PC-3 (cell line): ENCODE measurements around the gene HYDIN. TPM values are rescaled to one million over a fixed set of nuclear protein-coding genes. Genes with fewer than 3 reads are reported as not detected.
"Not testable (repeated sequence)": the region's sequence is repeated elsewhere in the genome, so short reads cannot be mapped to it uniquely, and the experiment has no call there.

Experiments used
- ATAC-seq: fragments of 200-7000 bp; cut with Tn5 transposase; 2 replicates; pipeline ENCODE4 v1.9.1; 2020; ENCODE audit warnings: mild to moderate bottlenecking, moderate library complexity
- BruUV-seq: library from RNA; stranded (reverse); fragments of 400-500 nt; replicated peaks from 2 replicates; lab custom pipeline; 2021; lab: Mats Ljungman, UMichigan
- CTCF ChIA-PET: fragments of 300-600 bp; sonication (Branson Sonifier 250); formaldehyde crosslinking; loops from one replicate; lab custom pipeline; 2022; ENCODE audit warnings: antibody characterized with exemption; lab: Charles Lee
- POLR2A ChIA-PET: fragments of 300-600 bp; sonication (Branson Sonifier 250); formaldehyde crosslinking; loops from one replicate; lab custom pipeline; 2022; ENCODE audit warnings: antibody characterized with exemption; ENCODE audit not compliant: unreplicated experiment; lab: Charles Lee
- DNase-seq: peaks from one replicate; pipeline ENCODE4 v3.0.0-alpha.2; 2015
- H2AFZ ChIP-seq: fragments of 300-600 bp; sonication (generic); 2 replicates; pipeline ENCODE4 v1.6.0; 2016; ENCODE audit warnings: antibody characterized with exemption, low read length
- H3F3A ChIP-seq: fragments of 300-600 bp; sonication (generic); one replicate; pipeline ENCODE4 v1.6.0; 2017; ENCODE audit warnings: antibody characterized with exemption, low read length, control low read depth, mild to moderate bottlenecking; ENCODE audit not compliant: unreplicated experiment
- H3K27ac ChIP-seq: fragments of 300-600 bp; sonication (generic); 2 replicates; pipeline ENCODE4 v1.5.1; 2016; ENCODE audit warnings: mild to moderate bottlenecking, low read length
- H3K27me3 ChIP-seq: fragments of 300-600 bp; sonication (generic); 2 replicates; pipeline ENCODE4 v1.6.1; 2016; ENCODE audit warnings: low read length, mixed read lengths
- H3K36me3 ChIP-seq: fragments of 300-600 bp; sonication (generic); 2 replicates; pipeline ENCODE4 v1.6.1; 2016; ENCODE audit warnings: low read depth, mixed run types, low read length, mixed read lengths
- H3K4me1 ChIP-seq: fragments of 300-600 bp; sonication (generic); 2 replicates; pipeline ENCODE4 v1.5.1; 2016; ENCODE audit warnings: low read length; ENCODE audit not compliant: insufficient read depth
- H3K4me2 ChIP-seq: fragments of 300-600 bp; sonication (generic); 2 replicates; pipeline ENCODE4 v1.6.0; 2016; ENCODE audit warnings: low read length
- H3K4me3 ChIP-seq: fragments of 300-600 bp; sonication (generic); 2 replicates; pipeline ENCODE4 v1.5.1; 2016; ENCODE audit warnings: mild to moderate bottlenecking, low read length, mixed read lengths
- H3K79me2 ChIP-seq: fragments of 300-600 bp; sonication (generic); 2 replicates; pipeline ENCODE4 v1.6.1; 2017; ENCODE audit warnings: low read length, mixed read lengths
- H3K9ac ChIP-seq: fragments of 300-600 bp; sonication (generic); 2 replicates; pipeline ENCODE4 v1.6.0; 2016; ENCODE audit warnings: mild to moderate bottlenecking, low read length
- H3K9me2 ChIP-seq: fragments of 300-600 bp; sonication (generic); replicated peaks from 2 replicates; pipeline ENCODE4 v1.6.1; 2016; ENCODE audit warnings: mixed run types, low read length, mixed read lengths
- H3K9me3 ChIP-seq: fragments of 300-600 bp; sonication (generic); 2 replicates; pipeline ENCODE4 v1.6.1; 2016; ENCODE audit warnings: low read length, mixed read lengths
- H4K20me1 ChIP-seq: fragments of 300-600 bp; sonication (generic); 2 replicates; pipeline ENCODE4 v1.6.1; 2016; ENCODE audit warnings: low read length, mixed read lengths
- intact Hi-C: fragments of 100-400 bp; cut with micrococcal nuclease; formaldehyde crosslinking; loops from 2 replicates; pipeline ENCODE4 v1.9.0; 2023
- total RNA-seq: library from RNA; depleted of rRNA; stranded (reverse); fragments of >200 nt; gene quantifications from 2 replicates; pipeline ENCODE4 v1.2.3, GENCODE V29; 2014

HYDIN gene
- total RNA-seq, 1 experiment from 2014 or later: 0.69 TPM

DNA sequence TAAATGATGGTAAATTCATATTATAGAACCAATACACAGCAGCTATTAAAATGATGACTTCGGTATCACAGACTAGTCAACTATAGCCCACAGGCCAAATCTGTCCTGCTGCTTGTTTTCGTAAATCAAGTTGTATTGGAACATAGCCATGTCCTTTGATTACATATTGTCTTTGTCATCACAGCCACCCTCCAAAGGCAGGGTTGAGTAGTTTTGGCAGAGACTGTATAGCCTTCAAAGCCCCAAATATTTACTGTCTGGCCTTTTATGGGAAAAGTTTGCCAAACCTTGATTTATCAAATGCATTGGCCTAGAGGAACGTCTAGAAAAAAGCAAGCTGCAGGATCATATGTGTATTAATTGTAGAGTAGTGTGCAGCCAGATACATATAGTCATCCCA is 270.4 kb downstream of the HYDIN start:
- H3K36me3 ChIP-seq, H3K4me1 ChIP-seq, H3K9ac ChIP-seq, H3K9me3 ChIP-seq, DNase-seq, BruUV-seq, H4K20me1 ChIP-seq, H3K9me2 ChIP-seq, POLR2A ChIA-PET, H3F3A ChIP-seq, CTCF ChIA-PET, H3K27ac ChIP-seq, ATAC-seq, H3K4me2 ChIP-seq, H2AFZ ChIP-seq, H3K4me3 ChIP-seq, H3K27me3 ChIP-seq, H3K79me2 ChIP-seq, intact Hi-C loops: not testable (repeated sequence)

GRCh38 chr16:70954922-70955321 is 275.6 kb downstream of the HYDIN start:
- intact Hi-C loops, H3K9me3 ChIP-seq, H3K9me2 ChIP-seq, H3F3A ChIP-seq, H3K4me2 ChIP-seq, H3K27me3 ChIP-seq, H3K9ac ChIP-seq, H3K4me1 ChIP-seq, H3K36me3 ChIP-seq, POLR2A ChIA-PET, H3K4me3 ChIP-seq, H2AFZ ChIP-seq, DNase-seq, H3K79me2 ChIP-seq, CTCF ChIA-PET, BruUV-seq, H3K27ac ChIP-seq, ATAC-seq, H4K20me1 ChIP-seq: not testable (repeated sequence)

DNA sequence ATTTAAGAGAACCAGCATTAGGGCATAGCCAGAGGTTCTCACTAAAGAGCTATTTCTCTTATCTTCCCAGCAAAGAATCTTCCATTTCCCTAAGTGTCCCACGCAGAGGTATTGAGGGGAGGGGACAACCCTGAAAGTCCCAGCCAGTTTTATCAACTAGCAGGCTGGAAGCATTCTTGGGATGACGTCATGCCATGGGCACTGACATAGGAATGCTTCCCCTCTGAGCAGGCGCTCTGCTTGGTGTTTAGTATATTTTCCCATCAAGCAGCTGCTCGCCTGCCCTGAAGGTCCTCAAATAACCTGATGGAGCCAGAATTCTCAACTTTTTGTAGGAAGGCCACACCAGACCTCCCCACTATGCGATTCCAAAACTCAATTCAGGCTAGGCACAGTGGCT is 276.7 kb downstream of the HYDIN start:
- CTCF ChIA-PET: interaction anchor here (0.7 kb wide), 1 partner anchor 1440 kb away, joined by 4 read pairs; no protein-coding TSS in a partner anchor
- H3K9me3 ChIP-seq, H3K4me1 ChIP-seq, H3K4me2 ChIP-seq, H3K27ac ChIP-seq, POLR2A ChIA-PET, BruUV-seq, H3K9me2 ChIP-seq, H3K9ac ChIP-seq, H2AFZ ChIP-seq, DNase-seq, H3F3A ChIP-seq, H3K36me3 ChIP-seq, H3K27me3 ChIP-seq, H3K4me3 ChIP-seq, intact Hi-C loops, H4K20me1 ChIP-seq, H3K79me2 ChIP-seq, ATAC-seq: not testable (repeated sequence)

DNA sequence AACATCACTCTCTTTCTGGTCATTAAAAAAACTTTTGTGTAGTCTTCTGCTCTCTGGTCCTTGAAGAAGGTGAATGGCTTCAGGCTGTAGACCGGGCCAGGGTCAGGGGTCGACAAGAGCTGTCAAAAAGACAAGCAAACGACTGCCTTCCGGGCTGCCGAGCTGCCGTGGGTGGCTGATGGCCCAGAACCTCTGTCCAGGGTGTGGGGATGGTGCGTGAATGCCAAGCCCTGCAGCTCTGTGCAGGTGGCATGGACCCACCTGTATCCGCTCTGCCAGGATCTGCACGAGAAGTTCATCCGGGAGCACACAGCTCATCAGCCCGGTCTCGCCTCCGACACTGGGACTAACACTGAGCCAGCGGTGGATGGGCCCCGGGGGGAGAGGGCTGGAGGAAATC is 287.0 kb downstream of the HYDIN start:
- H3F3A ChIP-seq, H3K4me2 ChIP-seq, BruUV-seq, H3K4me1 ChIP-seq, ATAC-seq, intact Hi-C loops, H3K9ac ChIP-seq, CTCF ChIA-PET, H2AFZ ChIP-seq, POLR2A ChIA-PET, H3K4me3 ChIP-seq, H3K79me2 ChIP-seq, H3K9me2 ChIP-seq, H3K27ac ChIP-seq, H3K36me3 ChIP-seq, H4K20me1 ChIP-seq, H3K9me3 ChIP-seq, H3K27me3 ChIP-seq, DNase-seq: not testable (repeated sequence)

GRCh38 chr16:70939690-70940359 is 290.7 kb downstream of the HYDIN start:
- H2AFZ ChIP-seq, DNase-seq, H4K20me1 ChIP-seq, H3K4me3 ChIP-seq, H3K36me3 ChIP-seq, H3K4me2 ChIP-seq, H3K4me1 ChIP-seq, H3K79me2 ChIP-seq, H3K27ac ChIP-seq, BruUV-seq, H3K9ac ChIP-seq, H3K27me3 ChIP-seq, POLR2A ChIA-PET, H3K9me3 ChIP-seq, ATAC-seq, intact Hi-C loops, H3K9me2 ChIP-seq, H3F3A ChIP-seq, CTCF ChIA-PET: not testable (repeated sequence)

- CTCF ChIA-PET, H3K27me3 ChIP-seq, H3K4me3 ChIP-seq, H3K9me3 ChIP-seq, H3K79me2 ChIP-seq, POLR2A ChIA-PET, H2AFZ ChIP-seq, H3K9ac ChIP-seq, DNase-seq, H3K9me2 ChIP-seq, H3K36me3 ChIP-seq, H3K4me1 ChIP-seq, intact Hi-C loops, BruUV-seq, ATAC-seq, H4K20me1 ChIP-seq, H3K4me2 ChIP-seq, H3F3A ChIP-seq, H3K27ac ChIP-seq: not testable (repeated sequence)
Observed at GRCh38 chr16:70936781-70937525, 293.6 kb downstream of the HYDIN start.
